ENCODE results near the gene TMEM238L.

TMEM238L gene

GRCh38 chr17:10831696-10832095, 27.8 kb upstream of the TMEM238L start:
- Histone ChIP-seq H3K27ac (ENCODE audit: low read depth, low read length) (no peak overlapping the region), H3K4me3 (ENCODE audit: low read depth, low read length) (no peak overlapping the region), H3K79me2 (ENCODE audit: control insufficient read depth, insufficient read depth, low read length, unreplicated experiment) (no peaks in the 10 kb centered on the region)

DNA sequence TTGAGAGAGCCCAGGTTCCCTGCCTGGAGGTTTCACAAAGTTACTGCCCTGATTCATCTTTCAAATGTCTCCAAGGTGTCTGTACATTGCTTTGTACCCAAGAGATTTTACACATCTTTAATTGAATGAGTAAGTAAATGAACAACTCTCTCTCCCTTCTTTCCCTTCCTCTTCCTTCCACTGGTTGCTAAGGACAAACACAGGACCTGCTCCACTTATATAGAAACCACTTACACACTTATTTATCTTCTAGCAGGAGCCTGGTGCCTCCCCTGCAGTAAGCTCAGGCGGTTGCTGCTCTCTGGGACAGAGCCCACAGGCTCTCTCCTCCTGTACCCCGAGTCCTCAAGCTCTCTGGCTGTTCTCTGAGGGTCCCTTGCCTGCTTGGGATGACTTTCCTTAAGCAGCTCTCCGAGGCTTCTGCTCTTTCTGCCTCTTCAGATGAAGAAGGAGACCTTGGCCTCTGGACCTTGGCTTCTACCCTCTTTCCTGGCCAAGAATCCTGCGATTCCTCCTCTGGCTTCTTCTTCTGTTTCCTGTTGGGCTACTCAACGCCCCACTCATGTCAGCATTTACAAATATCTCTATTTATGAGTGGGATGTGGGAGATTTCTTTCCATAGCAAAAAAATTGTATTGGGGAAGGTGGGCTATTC, 24.1 kb upstream of the TMEM238L start:
- no peak overlapping the region for H2AFZ ChIP-seq (ENCODE audit: low read length, unreplicated experiment)
- no peaks in the 10 kb centered on the region for H3K27me3 ChIP-seq (ENCODE audit: insufficient read depth, low read length)
- H3K36me3 ChIP-seq (ENCODE audit: insufficient read depth, low read length): no peaks in the 10 kb centered on the region
- H3K4me1 ChIP-seq (ENCODE audit: control insufficient read depth, insufficient read depth, low read length, unreplicated experiment): no peaks in the 10 kb centered on the region
- no peak overlapping the region for H3K27ac ChIP-seq (ENCODE audit: low read depth, low read length)
- H3K4me3 ChIP-seq (ENCODE audit: low read depth, low read length): no peak overlapping the region
- H3K79me2 ChIP-seq (ENCODE audit: control insufficient read depth, insufficient read depth, low read length, unreplicated experiment): no peaks in the 10 kb centered on the region

More at GRCh38 chr17:10831696-10832095, 27.8 kb upstream of the TMEM238L start:
- Histone ChIP-seq H3K4me1 (ENCODE audit: control insufficient read depth, insufficient read depth, low read length, unreplicated experiment) (no peaks in the 10 kb centered on the region), H3K36me3 (ENCODE audit: insufficient read depth, low read length) (no peaks in the 10 kb centered on the region), H3K27me3 (ENCODE audit: insufficient read depth, low read length) (no peaks in the 10 kb centered on the region), H2AFZ (ENCODE audit: low read length, unreplicated experiment) (no peak overlapping the region)

GRCh38 chr17:10824874-10825273, 21.0 kb upstream of the TMEM238L start:
- Histone ChIP-seq H3K27me3 (ENCODE audit: insufficient read depth, low read length) (no peaks in the 10 kb centered on the region), H2AFZ (ENCODE audit: low read length, unreplicated experiment) (no peak overlapping the region), H3K79me2 (ENCODE audit: control insufficient read depth, insufficient read depth, low read length, unreplicated experiment) (no peaks in the 10 kb centered on the region), H3K4me1 (ENCODE audit: control insufficient read depth, insufficient read depth, low read length, unreplicated experiment) (no peaks in the 10 kb centered on the region), H3K36me3 (ENCODE audit: insufficient read depth, low read length) (no peaks in the 10 kb centered on the region), H3K4me3 (ENCODE audit: low read depth, low read length) (no peak overlapping the region), H3K27ac (ENCODE audit: low read depth, low read length) (no peak overlapping the region)

DNA sequence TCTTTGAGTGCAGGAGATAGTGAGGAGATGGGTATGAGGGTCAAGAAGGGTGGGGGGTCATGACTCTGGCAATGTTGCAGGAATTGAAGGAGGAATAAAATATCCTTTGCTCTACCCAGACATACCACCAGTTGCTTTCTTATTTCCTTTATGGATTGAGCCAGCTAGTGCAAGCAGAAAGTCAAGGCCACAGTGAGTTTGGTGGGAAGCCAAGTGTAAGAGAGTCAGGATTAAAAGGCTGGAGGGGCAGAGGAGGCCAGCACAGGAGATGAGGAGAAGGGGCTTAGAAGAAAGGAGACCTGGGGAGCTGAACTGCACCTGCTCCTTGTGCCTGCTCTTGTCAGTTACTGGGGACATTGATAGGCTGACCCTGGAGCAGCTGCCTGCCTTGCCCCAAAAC, 17.9 kb upstream of the TMEM238L start:
- Histone ChIP-seq H3K4me1 (ENCODE audit: control insufficient read depth, insufficient read depth, low read length, unreplicated experiment) (no peaks in the 10 kb centered on the region), H3K27ac (ENCODE audit: low read depth, low read length) (no peak overlapping the region), H3K4me3 (ENCODE audit: low read depth, low read length) (no peak overlapping the region), H3K36me3 (ENCODE audit: insufficient read depth, low read length) (no peaks in the 10 kb centered on the region), H3K79me2 (ENCODE audit: control insufficient read depth, insufficient read depth, low read length, unreplicated experiment) (no peaks in the 10 kb centered on the region), H3K27me3 (ENCODE audit: insufficient read depth, low read length) (no peaks in the 10 kb centered on the region), H2AFZ (ENCODE audit: low read length, unreplicated experiment) (no peak overlapping the region)

- H3K79me2 ChIP-seq (ENCODE audit: control insufficient read depth, insufficient read depth, low read length, unreplicated experiment): no peaks in the 10 kb centered on the region
- no peak overlapping the region for H3K27ac ChIP-seq (ENCODE audit: low read depth, low read length)
- no peak overlapping the region for H2AFZ ChIP-seq (ENCODE audit: low read length, unreplicated experiment)
- H3K36me3 ChIP-seq (ENCODE audit: insufficient read depth, low read length): no peaks in the 10 kb centered on the region
- H3K27me3 ChIP-seq (ENCODE audit: insufficient read depth, low read length): no peaks in the 10 kb centered on the region
- H3K4me3 ChIP-seq (ENCODE audit: low read depth, low read length): no peak overlapping the region
- no peaks in the 10 kb centered on the region for H3K4me1 ChIP-seq (ENCODE audit: control insufficient read depth, insufficient read depth, low read length, unreplicated experiment)
Observed at GRCh38 chr17:10821054-10821453, 17.2 kb upstream of the TMEM238L start.

- Histone ChIP-seq H3K4me3 (ENCODE audit: low read depth, low read length) (no peak overlapping the region), H3K79me2 (ENCODE audit: control insufficient read depth, insufficient read depth, low read length, unreplicated experiment) (no peaks in the 10 kb centered on the region), H3K27ac (ENCODE audit: low read depth, low read length) (no peak overlapping the region), H3K27me3 (ENCODE audit: insufficient read depth, low read length) (no peaks in the 10 kb centered on the region), H2AFZ (ENCODE audit: low read length, unreplicated experiment) (no peak overlapping the region), H3K4me1 (ENCODE audit: control insufficient read depth, insufficient read depth, low read length, unreplicated experiment) (no peaks in the 10 kb centered on the region), H3K36me3 (ENCODE audit: insufficient read depth, low read length) (no peaks in the 10 kb centered on the region)
Observed at GRCh38 chr17:10815319-10815718, 11.4 kb upstream of the TMEM238L start.

DNA sequence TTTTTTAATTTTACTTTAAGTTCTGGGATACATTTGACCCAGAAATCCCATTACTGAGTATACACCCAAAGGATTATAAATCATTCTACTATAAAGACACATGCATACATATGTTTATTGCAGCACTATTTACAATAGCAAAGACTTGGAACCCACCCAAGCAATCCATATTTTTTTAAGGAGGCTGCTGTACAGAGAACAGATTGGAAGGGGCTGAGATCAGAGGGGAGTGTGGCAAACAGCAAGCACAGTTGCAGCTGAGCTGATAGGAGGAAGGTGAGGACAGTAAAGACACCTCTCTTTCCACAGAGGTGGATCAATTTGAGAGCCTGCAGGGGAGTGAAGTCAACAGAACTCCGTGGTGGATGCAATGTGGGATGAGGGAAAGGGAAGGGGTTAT, 10.2 kb upstream of the TMEM238L start:
- H3K36me3 ChIP-seq (ENCODE audit: insufficient read depth, low read length): no peaks in the 10 kb centered on the region
- no peak overlapping the region for H3K4me3 ChIP-seq (ENCODE audit: low read depth, low read length)
- no peaks in the 10 kb centered on the region for H3K27me3 ChIP-seq (ENCODE audit: insufficient read depth, low read length)
- H3K4me1 ChIP-seq (ENCODE audit: control insufficient read depth, insufficient read depth, low read length, unreplicated experiment): no peaks in the 10 kb centered on the region
- H3K27ac ChIP-seq (ENCODE audit: low read depth, low read length): no peak overlapping the region
- no peaks in the 10 kb centered on the region for H3K79me2 ChIP-seq (ENCODE audit: control insufficient read depth, insufficient read depth, low read length, unreplicated experiment)
- no peak overlapping the region for H2AFZ ChIP-seq (ENCODE audit: low read length, unreplicated experiment)

GRCh38 chr17:10812674-10813073, 8.8 kb upstream of the TMEM238L start:
- Histone ChIP-seq H3K4me3 (ENCODE audit: low read depth, low read length) (no peak overlapping the region), H3K4me1 (ENCODE audit: control insufficient read depth, insufficient read depth, low read length, unreplicated experiment) (no peaks in the 10 kb centered on the region), H3K27ac (ENCODE audit: low read depth, low read length) (no peak overlapping the region), H3K36me3 (ENCODE audit: insufficient read depth, low read length) (no peaks in the 10 kb centered on the region), H3K79me2 (ENCODE audit: control insufficient read depth, insufficient read depth, low read length, unreplicated experiment) (no peaks in the 10 kb centered on the region), H2AFZ (ENCODE audit: low read length, unreplicated experiment) (no peak overlapping the region), H3K27me3 (ENCODE audit: insufficient read depth, low read length) (no peaks in the 10 kb centered on the region)

DNA sequence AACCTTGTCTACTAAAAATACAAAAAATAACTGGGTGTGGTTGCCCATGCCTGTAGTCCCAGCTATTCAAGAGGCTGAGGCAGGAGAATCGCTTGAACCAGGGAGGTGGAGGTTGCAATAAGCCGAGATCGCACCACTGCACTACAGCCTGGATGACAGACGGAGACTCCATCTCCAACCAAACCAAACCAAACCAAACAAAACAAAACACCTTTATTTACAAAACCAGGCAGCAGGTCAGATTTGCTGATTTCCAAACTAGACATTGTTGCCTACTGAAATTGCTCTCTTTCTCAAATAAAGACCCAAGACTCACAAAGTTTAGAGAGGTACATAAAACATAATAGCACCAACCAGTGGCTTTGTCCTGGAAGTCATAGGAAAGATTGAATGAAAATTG, 5.7 kb upstream of the TMEM238L start:
- Histone ChIP-seq H3K4me3 (ENCODE audit: low read depth, low read length) (no peak overlapping the region), H3K27me3 (ENCODE audit: insufficient read depth, low read length) (no peaks in the 10 kb centered on the region), H2AFZ (ENCODE audit: low read length, unreplicated experiment) (no peak overlapping the region), H3K36me3 (ENCODE audit: insufficient read depth, low read length) (no peaks in the 10 kb centered on the region), H3K27ac (ENCODE audit: low read depth, low read length) (no peak overlapping the region), H3K79me2 (ENCODE audit: control insufficient read depth, insufficient read depth, low read length, unreplicated experiment) (no peaks in the 10 kb centered on the region), H3K4me1 (ENCODE audit: control insufficient read depth, insufficient read depth, low read length, unreplicated experiment) (no peaks in the 10 kb centered on the region)

- Histone ChIP-seq H3K36me3 (ENCODE audit: insufficient read depth, low read length) (no peaks in the 10 kb centered on the region), H3K27ac (ENCODE audit: low read depth, low read length) (no peak overlapping the region), H3K79me2 (ENCODE audit: control insufficient read depth, insufficient read depth, low read length, unreplicated experiment) (no peaks in the 10 kb centered on the region), H3K4me1 (ENCODE audit: control insufficient read depth, insufficient read depth, low read length, unreplicated experiment) (no peaks in the 10 kb centered on the region), H2AFZ (ENCODE audit: low read length, unreplicated experiment) (no peak overlapping the region), H3K27me3 (ENCODE audit: insufficient read depth, low read length) (no peaks in the 10 kb centered on the region), H3K4me3 (ENCODE audit: low read depth, low read length) (no peak overlapping the region)
Observed at GRCh38 chr17:10807704-10808128, 3.8 kb upstream of the TMEM238L start.

DNA sequence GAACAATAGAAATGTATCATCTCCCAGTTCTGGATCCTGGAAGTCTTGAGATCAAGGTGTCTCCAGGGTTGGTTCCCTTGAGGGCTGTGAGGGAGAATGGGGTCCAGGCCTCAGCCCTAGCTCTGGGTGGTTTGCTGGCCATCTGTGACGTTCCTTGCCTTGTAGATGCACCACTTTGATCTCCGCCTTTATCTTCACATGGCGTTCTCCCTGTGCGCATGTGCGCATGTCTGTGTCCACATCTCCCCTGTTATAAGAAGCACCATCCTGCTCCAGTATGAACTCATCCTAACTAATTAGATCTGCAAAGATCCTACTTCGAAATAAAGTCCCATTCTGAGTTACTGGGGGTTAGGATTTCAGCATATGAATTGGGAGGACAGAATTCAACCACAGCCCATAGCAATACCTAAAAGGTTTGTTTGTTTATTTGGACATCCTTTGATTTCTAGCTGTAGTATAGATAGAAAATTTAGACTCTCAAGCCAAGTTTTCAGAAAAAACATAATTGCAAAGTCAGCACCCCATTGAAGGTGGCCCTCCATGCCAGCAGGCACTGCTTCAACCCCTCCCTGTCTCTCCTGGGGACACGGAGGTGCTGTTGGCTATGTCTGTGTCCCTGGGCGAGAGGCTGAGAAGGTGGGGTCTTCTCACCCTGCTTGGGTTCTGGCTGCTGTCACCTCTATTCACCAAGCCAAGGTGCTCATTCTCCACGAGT, 2.8 kb upstream of the TMEM238L start:
- H3K36me3 ChIP-seq (ENCODE audit: insufficient read depth, low read length): no peaks in the 10 kb centered on the region
- no peaks in the 10 kb centered on the region for H3K27me3 ChIP-seq (ENCODE audit: insufficient read depth, low read length)
- H3K4me1 ChIP-seq (ENCODE audit: control insufficient read depth, insufficient read depth, low read length, unreplicated experiment): no peaks in the 10 kb centered on the region
- H3K4me3 ChIP-seq (ENCODE audit: low read depth, low read length): no peak overlapping the region
- H3K79me2 ChIP-seq (ENCODE audit: control insufficient read depth, insufficient read depth, low read length, unreplicated experiment): no peaks in the 10 kb centered on the region
- no peak overlapping the region for H3K27ac ChIP-seq (ENCODE audit: low read depth, low read length)
- no peak overlapping the region for H2AFZ ChIP-seq (ENCODE audit: low read length, unreplicated experiment)
